NCI-H2196 (cell line): ENCODE data around the gene AFF1.
"Not testable (repeated sequence)": the region's sequence is repeated elsewhere in the genome, so short reads cannot be mapped to it uniquely, and the experiment has no call there.

ENCODE experiments used
- DNase-seq: peaks from one replicate; lab custom pipeline; 2025; ENCODE audit not compliant: unreplicated experiment; lab: John Stamatoyannopoulos, UW

AFF1 gene

GRCh38 chr4:87033902-87034301 is 99.1 kb downstream of the AFF1 start:
- no peak for DNase-seq

- DNase-seq, result no peak
These were observed 99.7 kb downstream of the AFF1 start for GRCh38 chr4:87034527-87034926.

- no peak for DNase-seq
These were observed 101.2 kb downstream of the AFF1 start for GRCh38 chr4:87035881-87036509.

GRCh38 chr4:87036713-87037112 is 101.9 kb downstream of the AFF1 start:
- DNase-seq, result no peak

GRCh38 chr4:87037171-87037570 is 102.4 kb downstream of the AFF1 start:
- not testable (repeated sequence) for DNase-seq

- DNase-seq, result no peak
These were observed 103.0 kb downstream of the AFF1 start for GRCh38 chr4:87037671-87038334.

- peak; percentile 18 for DNase-seq
These were observed 104.2 kb downstream of the AFF1 start for GRCh38 chr4:87038837-87039615.

GRCh38 chr4:87041141-87041540 is 106.3 kb downstream of the AFF1 start:
- DNase-seq, result no peak

GRCh38 chr4:87042221-87042620 is 107.4 kb downstream of the AFF1 start:
- DNase-seq, result no peak

- no peak for DNase-seq
These were observed 108.4 kb downstream of the AFF1 start for GRCh38 chr4:87042986-87043820.

- no peak for DNase-seq
These were observed 109.9 kb downstream of the AFF1 start for GRCh38 chr4:87044511-87045233.

- no peak for DNase-seq
These were observed 110.4 kb downstream of the AFF1 start for GRCh38 chr4:87045234-87045558.

- no peak for DNase-seq
These were observed 110.8 kb downstream of the AFF1 start for GRCh38 chr4:87045659-87046058.

- DNase-seq, result no peak
These were observed 111.3 kb downstream of the AFF1 start for GRCh38 chr4:87046121-87046551.

GRCh38 chr4:87047281-87047798 is 112.5 kb downstream of the AFF1 start:
- no peak for DNase-seq

GRCh38 chr4:87049508-87049907 is 114.7 kb downstream of the AFF1 start:
- no peak for DNase-seq

GRCh38 chr4:87050596-87050995 is 115.8 kb downstream of the AFF1 start:
- DNase-seq, result no peak

- DNase-seq, result no peak
These were observed 116.4 kb downstream of the AFF1 start for GRCh38 chr4:87051121-87051713.

- DNase-seq, result no peak
These were observed 117.8 kb downstream of the AFF1 start for GRCh38 chr4:87052615-87053014.

- no peak for DNase-seq
These were observed 118.4 kb downstream of the AFF1 start for GRCh38 chr4:87053176-87053658.
